Stimulated activated CD8-positive, alpha-beta memory T cell treated with anti-CD3 and anti-CD28 coated beads, Interleukin-15, amount 100 ng/mL, for 4 hours (primary cell): Measurements from ENCODE around the gene ST3GAL3.

ENCODE experiments used
- DNase-seq, 2 donors: peaks; one replicate each; pipeline ENCODE4 v3.0.0-alpha.2; 2020; ENCODE audit warnings: low read depth in 2 of 2

Gene ST3GAL3

GRCh38 chr1:43878854-43879253, 171.5 kb downstream of the ST3GAL3 start:
- no peak for DNase-seq

DNA sequence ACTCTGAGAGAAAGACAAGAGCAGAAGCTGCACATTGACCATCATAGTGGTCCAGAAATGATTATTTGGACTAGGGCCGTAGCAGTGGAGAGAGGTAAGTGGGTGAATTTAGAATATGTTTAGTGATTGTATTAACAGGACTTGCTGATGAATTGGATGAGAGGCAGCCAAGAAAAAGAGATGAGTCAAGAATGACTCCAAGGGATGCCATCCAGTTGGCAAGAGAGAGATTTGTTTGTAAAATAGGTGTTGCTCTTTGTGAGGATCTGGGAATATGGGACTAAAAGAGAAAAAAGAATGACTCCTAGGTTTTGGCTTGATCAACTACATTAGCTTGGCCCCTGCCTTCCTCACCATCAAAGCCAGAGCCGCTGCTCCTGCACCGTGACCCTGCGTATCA, 172.1 kb downstream of the ST3GAL3 start:
- no peak for DNase-seq

GRCh38 chr1:43879996-43880395, 172.7 kb downstream of the ST3GAL3 start:
- DNase-seq, result no peak

DNA sequence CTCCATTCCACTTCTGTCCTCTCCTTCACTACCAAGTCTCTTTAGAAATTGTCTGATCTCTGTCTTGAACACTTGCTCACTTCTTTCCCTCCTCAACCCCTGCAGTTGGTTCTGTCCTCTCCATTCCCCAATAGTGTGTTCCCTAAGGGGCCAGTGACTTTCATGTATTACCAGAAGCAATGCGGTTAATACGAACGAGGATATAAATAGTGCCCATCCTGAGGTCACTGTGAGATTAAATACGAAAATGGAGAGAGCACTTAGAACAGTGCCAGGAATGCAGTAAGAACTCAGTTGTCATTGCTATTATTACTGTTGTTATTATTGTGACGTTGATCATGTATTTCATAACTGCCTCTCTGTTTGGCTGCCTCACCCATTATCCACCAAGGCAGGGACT, 173.3 kb downstream of the ST3GAL3 start:
- DNase-seq, result no peak

DNA sequence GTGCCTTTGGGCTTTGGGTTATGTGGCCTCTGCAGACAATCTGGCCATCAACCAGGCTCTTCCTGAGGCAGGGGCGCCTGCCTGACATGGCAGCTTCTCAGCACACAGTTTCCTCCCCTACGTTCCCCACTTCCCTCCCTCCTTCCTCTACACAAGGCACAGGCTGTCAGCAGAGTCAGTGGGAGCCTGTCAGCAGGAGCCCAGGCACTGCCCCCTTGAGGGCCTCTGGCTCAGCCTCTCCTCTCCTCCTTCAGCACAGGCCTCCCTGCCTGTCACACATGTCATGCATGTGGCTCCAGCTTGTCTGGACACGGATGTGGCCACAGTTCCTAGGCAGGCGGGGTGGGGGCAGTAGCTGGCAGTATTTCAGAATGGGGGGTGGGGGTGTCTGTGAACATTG, 174.1 kb downstream of the ST3GAL3 start:
- DNase-seq, result no peak

DNA sequence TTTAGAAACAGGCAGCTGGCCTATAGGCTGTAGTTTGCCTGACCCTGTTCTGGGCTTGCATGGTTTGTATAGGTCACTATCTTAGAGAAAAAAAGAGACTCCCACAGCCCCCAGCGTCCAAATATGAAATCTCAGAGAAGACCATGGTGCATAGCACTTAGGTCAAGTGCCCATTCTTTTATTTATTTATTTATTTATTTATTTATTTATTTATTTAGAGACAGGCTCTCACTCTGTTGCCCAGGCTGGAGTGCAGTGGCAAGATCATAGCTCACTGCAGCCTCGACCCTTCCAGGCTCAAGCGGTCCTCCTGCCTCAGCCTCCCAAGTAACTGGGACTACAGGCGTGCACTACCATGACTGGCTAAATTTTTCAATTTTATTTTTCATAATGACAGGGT, 175.4 kb downstream of the ST3GAL3 start:
- no peak for DNase-seq

DNA sequence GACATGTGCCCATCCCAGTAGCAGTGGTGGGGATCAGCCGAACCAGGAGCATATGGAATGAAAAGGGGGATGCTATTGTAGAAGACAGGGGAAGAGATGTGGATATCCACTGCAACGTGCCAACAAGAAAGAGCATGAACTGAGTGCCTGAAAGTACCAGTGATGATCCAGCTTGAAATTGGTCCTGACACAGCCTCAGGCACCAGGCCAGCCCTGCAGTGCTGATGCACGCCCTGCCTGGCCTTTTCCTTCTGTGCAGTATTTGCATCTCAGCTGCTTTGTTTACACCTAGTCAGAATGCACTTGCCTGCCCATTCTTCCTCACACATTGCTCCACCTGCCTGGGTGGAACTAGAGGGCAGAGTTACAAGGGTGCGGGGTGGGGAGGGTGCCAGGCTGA, 176.0 kb downstream of the ST3GAL3 start:
- DNase-seq, result no peak

DNA sequence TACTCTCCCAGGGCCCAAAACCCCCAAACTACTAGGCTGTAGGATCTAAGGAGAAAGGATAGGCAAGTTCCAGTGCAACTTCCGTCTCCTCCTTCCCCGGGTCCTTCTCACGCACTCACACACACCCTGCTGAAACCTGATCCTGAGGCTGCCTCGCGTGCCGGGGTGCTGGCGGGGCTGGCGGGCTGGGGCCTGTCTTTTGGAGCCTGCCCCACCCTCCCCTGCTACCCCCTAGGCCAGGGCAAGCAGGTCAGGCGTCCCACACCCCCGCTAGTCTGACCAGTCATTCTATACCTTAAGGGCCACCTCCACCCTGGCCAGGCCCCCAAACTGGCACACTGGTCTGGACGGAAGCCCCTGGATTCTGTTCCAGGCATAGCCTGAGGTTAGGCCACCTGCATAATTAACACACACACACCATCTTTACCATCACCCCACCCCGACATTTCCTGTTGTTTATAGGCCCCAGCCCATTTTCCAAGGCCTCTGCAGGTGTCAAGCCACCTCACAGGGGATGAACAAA, 178.0 kb downstream of the ST3GAL3 start:
- no peak for DNase-seq

DNA sequence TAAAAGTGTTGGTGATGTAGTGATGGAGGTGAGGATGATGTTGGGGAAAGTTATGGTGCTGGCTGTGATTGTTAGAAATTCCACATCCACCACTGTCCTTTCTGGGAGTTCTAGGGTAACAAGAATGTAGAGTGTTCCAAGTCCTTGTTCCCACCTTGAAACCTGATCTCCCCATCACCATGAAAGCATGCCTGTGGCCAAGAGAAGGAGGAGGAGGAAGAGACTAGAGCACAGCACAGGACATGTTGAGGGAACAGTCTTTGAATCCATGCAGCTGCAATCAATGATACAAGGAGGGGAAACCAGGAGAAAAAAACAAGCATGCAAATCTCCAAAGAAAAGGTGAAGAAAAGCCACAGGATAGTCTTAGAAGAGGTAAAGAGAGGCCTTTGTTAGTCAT, 180.4 kb downstream of the ST3GAL3 start:
- DNase-seq, result no peak

DNA sequence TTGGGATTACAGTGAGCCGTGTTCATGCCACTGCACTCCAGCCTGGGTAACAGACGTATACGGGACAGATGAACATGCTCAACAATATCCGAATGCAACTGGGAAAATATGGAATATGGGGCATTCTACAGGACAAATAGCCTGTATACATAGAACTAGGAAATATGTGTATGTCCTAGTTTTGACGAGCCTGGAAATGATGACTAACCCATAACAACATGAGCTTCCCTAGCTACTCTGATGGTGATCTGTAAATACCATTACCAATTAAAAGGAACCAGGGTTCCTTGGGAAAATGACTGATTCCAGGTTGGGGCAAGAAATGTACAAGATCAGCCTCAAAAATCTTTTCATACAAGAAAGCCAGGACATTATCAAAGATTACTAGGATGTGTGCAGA, 183.5 kb downstream of the ST3GAL3 start:
- DNase-seq, result no peak

GRCh38 chr1:43893006-43893405, 185.7 kb downstream of the ST3GAL3 start:
- DNase-seq, result no peak

DNA sequence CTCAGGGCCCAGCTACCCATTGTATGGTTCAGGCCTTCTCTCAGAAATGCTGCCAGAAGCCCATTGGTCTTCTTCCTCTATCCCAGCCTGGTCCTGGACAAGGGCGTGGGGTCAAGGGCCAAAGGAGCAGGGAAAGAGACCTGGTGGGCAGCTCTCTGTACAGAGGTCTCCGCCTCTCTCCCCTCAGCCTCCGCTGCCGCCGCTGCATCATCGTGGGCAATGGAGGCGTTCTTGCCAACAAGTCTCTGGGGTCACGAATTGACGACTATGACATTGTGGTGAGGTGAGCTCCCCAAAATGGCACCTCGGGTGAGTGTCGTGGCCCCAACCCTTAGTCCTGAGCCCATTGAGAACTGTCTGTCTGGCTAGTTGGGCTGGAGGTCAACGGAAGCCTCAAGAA, 191.6 kb downstream of the ST3GAL3 start:
- no peak for DNase-seq

DNA sequence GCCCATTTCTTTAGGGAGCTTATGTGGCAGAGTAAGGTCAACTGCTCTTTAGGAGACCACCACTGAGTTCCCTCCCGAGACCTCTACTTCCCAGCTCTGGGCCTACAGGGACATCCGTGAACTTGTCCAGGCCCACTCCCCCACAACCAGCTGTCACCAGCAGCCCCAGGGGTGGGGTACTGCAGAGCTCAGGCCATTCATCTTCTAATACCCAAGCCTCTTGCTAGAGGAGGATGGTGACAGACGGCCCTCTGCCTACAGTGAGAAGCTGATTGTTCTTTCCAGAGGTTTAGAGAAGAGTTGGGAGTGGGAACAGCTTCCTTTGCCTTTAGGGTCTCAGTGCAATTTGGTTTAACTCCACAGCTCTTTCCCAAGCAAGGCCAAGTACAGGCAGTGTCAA, 193.1 kb downstream of the ST3GAL3 start:
- DNase-seq, result no peak

DNA sequence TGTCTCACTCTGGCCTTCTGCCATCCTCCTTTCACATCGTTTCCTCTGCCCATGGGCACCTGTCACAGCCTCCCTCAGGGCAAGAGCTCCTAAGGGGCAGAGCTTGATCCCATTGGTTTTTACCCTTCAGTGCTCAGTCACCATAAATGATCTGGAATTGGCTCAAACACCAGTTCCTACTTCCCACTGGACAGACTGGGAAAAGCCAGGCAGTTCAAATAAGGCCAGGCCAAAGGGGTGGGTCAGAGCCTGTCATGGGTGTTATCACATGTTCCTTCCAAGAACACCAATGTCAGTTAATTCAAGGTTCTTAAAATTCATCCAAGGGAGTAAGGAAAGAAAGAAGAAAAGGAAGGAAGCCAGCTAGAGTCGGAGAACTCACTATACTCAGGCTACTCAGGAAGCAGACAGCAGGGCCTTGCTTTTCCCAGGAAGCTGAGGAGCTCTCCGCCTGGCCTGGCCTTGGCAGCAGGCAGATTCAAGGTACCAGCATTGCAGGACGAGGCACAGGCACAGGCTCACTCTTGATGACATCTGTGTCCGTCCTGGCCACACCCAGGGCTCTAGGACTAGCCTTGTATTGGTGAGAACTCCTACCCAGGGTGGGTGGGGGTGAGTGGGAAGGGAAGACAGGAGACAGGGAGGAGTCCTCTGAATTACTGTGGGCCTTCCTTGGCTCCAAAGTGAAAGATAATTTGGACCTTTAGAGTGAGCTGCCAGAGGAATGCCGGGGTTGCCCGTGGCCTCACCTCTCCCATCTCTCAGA, 194.0 kb downstream of the ST3GAL3 start:
- no peak for DNase-seq

GRCh38 chr1:43902058-43902831, 194.9 kb downstream of the ST3GAL3 start:
- no peak for DNase-seq

DNA sequence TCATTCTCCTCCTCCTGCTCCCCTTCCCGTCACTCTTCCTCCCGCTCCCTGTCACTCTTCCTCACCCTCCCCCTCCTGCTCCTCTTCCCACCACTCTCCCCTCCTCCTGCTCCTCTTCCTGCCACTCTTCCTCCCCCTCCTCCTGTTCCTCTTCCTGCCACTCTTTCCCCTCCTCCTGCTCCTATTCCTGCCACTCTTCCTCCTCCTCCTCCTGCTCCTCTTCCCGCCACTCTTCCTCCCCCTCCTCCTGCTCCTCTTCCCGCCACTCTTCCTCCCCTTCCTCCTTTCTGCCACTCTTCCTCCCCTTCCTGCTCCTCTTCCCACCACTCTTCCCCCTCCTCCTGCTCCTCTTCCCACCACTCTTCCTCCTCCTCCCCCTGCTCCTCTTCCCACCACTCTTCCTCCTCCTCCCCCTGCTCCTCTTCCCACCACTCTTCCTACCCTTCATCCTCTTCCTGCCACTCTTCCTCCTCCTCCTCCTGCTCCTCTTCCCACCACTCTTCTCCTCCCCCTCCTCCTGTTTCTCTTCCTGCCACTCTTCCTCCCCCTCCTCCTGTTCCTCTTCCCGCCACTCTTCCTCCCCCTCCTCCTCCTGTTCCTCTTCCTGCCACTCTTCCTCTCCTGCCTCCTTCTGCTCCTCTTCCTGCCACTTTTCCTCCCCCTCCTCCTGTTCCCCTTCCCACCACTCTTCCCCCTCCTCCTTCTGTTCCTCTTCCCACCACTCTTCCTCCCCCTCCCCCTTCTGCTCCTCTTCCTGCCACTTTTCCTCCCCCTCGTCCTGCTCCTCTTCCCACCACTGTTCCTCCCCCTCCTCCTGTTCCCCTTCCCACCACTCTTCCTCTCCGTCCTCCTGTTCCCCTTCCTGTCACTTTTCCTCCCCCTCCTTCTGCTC, 197.6 kb downstream of the ST3GAL3 start:
- no peak for DNase-seq

- DNase-seq, result no peak
Measured at GRCh38 chr1:43908226-43908625, 200.9 kb downstream of the ST3GAL3 start.

DNA sequence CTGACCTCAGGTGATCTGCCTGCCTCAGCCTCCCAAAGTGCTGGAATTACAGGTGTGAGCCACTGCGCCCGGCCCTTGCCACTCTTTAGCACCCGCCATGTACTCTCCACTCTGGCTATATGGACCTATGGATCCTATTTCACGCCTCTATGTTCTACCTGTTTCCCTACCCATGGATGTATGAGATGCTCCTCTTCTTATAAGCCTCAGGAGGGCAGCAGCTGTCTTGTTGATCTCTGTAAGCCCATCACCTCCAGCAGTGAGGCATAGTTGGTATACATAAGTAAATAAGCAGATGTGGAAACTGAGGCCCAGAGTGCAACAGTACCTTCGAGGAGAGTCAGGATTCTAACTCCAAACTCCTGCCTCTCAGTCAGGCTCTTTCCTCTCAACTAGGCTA, 201.5 kb downstream of the ST3GAL3 start:
- no peak for DNase-seq

GRCh38 chr1:43910343-43910742, 203.0 kb downstream of the ST3GAL3 start:
- DNase-seq, result no peak

DNA sequence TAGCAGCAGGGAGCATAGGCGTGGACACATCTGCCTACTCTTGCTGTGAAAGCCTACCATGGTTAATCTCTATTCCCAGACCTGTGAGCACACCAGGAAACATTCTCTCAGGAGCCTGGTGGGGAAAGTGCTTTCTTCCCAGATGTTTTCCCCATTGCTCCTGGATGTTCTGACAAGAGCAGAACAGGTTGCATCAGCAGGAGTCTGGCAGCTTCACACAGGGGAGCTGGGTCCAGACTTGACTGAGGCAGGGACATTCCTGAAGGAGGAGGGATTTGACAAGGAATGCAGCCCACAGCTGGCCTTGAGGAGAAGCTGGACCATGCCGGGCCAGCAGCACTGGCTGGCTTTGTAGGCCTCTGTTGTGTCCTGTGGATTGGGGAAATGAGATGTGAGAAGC, 205.3 kb downstream of the ST3GAL3 start:
- DNase-seq, result no peak

GRCh38 chr1:43913051-43913501, 205.7 kb downstream of the ST3GAL3 start:
- DNase-seq, result no peak
